GM08714 (cell line): Measurements from ENCODE around the gene LEKR1.

Source experiments
- H3K4me3 ChIP-seq: fragments of 200-500 bp; sonication (Bioruptor generic); 2 replicates; pipeline ENCODE4 v1.5.1; 2014; ENCODE audit warnings: mild to moderate bottlenecking, low read length, inconsistent platforms
- ZNF274 ChIP-seq: IDR thresholded peaks from 2 replicates; pipeline ENCODE4 v1.6.1; 2012; ENCODE audit warnings: mild to moderate bottlenecking, low read depth, low read length

Gene LEKR1

GRCh38 chr3:157070678-157070999, 244.5 kb downstream of the LEKR1 start:
- no peak for TF ChIP-seq ZNF274
- H3K4me3 ChIP-seq, result no peak overlapping the region

GRCh38 chr3:157071744-157072525, 245.8 kb downstream of the LEKR1 start:
- H3K4me3 ChIP-seq, result no peak overlapping the region
- no peak for TF ChIP-seq ZNF274

GRCh38 chr3:157073810-157074209, 247.7 kb downstream of the LEKR1 start:
- no peak overlapping the region for H3K4me3 ChIP-seq
- TF ChIP-seq ZNF274, result no peak

GRCh38 chr3:157074490-157074889, 248.3 kb downstream of the LEKR1 start:
- no peak overlapping the region for H3K4me3 ChIP-seq
- TF ChIP-seq ZNF274, result no peak

GRCh38 chr3:157074981-157075380, 248.8 kb downstream of the LEKR1 start:
- H3K4me3 ChIP-seq, result no peak overlapping the region
- TF ChIP-seq ZNF274, result no peak

GRCh38 chr3:157075693-157076420, 249.7 kb downstream of the LEKR1 start:
- no peak for TF ChIP-seq ZNF274
- H3K4me3 ChIP-seq, result no peak overlapping the region

- H3K4me3 ChIP-seq, result no peak overlapping the region
These were observed 251.4 kb downstream of the LEKR1 start for GRCh38 chr3:157077565-157077991.

GRCh38 chr3:157078131-157078810, 252.1 kb downstream of the LEKR1 start:
- TF ChIP-seq ZNF274, result no peak
- no peak overlapping the region for H3K4me3 ChIP-seq

More at GRCh38 chr3:157077565-157077991, 251.4 kb downstream of the LEKR1 start:
- no peak for TF ChIP-seq ZNF274

GRCh38 chr3:157078811-157079185, 252.6 kb downstream of the LEKR1 start:
- no peak overlapping the region for H3K4me3 ChIP-seq
- TF ChIP-seq ZNF274, result no peak

GRCh38 chr3:157079676-157080369, 253.7 kb downstream of the LEKR1 start:
- TF ChIP-seq ZNF274, result no peak
- H3K4me3 ChIP-seq, result no peak overlapping the region

- TF ChIP-seq ZNF274, result no peak
- no peak overlapping the region for H3K4me3 ChIP-seq
These were observed 255.6 kb downstream of the LEKR1 start for GRCh38 chr3:157081626-157082210.

- H3K4me3 ChIP-seq, result no peak overlapping the region
- TF ChIP-seq ZNF274, result no peak
These were observed 256.3 kb downstream of the LEKR1 start for GRCh38 chr3:157082305-157082982.

GRCh38 chr3:157083824-157084223, 257.7 kb downstream of the LEKR1 start:
- H3K4me3 ChIP-seq, result no peak overlapping the region
- TF ChIP-seq ZNF274, result no peak
